Neural crest cell (in vitro differentiated cells): ENCODE results near the gene CES3. TPM values are rescaled to one million over a fixed set of nuclear protein-coding genes. Genes with fewer than 3 reads are reported as not detected.

Experiments used
- DNase-seq: peaks from one replicate; pipeline ENCODE4 v3.0.0; 2021; ENCODE audit warnings: low read depth, mixed read lengths, low spot score
- H3K27ac Mint-ChIP-seq: one replicate; pipeline ENCODE4 v1.8.0; 2021; ENCODE audit warnings: mild to moderate bottlenecking, mixed read lengths; ENCODE audit not compliant: unreplicated experiment
- H3K27me3 Mint-ChIP-seq: 2 replicates; pipeline ENCODE4 v1.8.0; 2021; ENCODE audit warnings: low read depth, mild to moderate bottlenecking, mixed read lengths
- H3K36me3 Mint-ChIP-seq: 2 replicates; pipeline ENCODE4 v1.8.0; 2021; ENCODE audit warnings: low read depth, mild to moderate bottlenecking, mixed read lengths
- H3K4me1 Mint-ChIP-seq: 2 replicates; pipeline ENCODE4 v1.8.0; 2021; ENCODE audit warnings: mixed read lengths
- H3K4me3 Mint-ChIP-seq: one replicate; pipeline ENCODE4 v1.8.0; 2021; ENCODE audit warnings: mild to moderate bottlenecking, mixed read lengths
- H3K9me3 Mint-ChIP-seq: 2 replicates; pipeline ENCODE4 v1.8.0; 2021; ENCODE audit warnings: mixed read lengths
- CTCF ChIP-seq: fragments of 200-600 bp; sonication (generic); conservative IDR thresholded peaks from 2 replicates; pipeline ENCODE4 v1.5.0; 2021; ENCODE audit warnings: antibody characterized with exemption, mild to moderate bottlenecking
- total RNA-seq: library from RNA; stranded (reverse); gene quantifications from 2 replicates; pipeline ENCODE4 v1.2.1, GENCODE V29; 2021

The CES3 gene
- total RNA-seq, 1 donor from 2014 or later = 3.2 TPM

- no peak overlapping the region for H3K4me3 Mint-ChIP-seq
- no peak overlapping the region for H3K27ac Mint-ChIP-seq
- no peak for TF ChIP-seq CTCF
- no peaks in the 10 kb centered on the region for H3K9me3 Mint-ChIP-seq
- DNase-seq = no peak
- peaks cover 6% of the 10 kb centered on the region for H3K27me3 Mint-ChIP-seq
- no peaks in the 10 kb centered on the region for H3K36me3 Mint-ChIP-seq
- H3K4me1 Mint-ChIP-seq = peaks cover 7% of the 10 kb centered on the region
Observed at GRCh38 chr16:66915041-66915440, 46.0 kb upstream of the CES3 start.

GRCh38 chr16:66916518-66916917, 44.5 kb upstream of the CES3 start:
- Mint-ChIP-seq H3K27ac (no peak overlapping the region), H3K4me3 (no peak overlapping the region), H3K27me3 (peaks cover 13% of the 10 kb centered on the region), H3K36me3 (no peaks in the 10 kb centered on the region), H3K4me1 (peaks cover 7% of the 10 kb centered on the region), H3K9me3 (no peaks in the 10 kb centered on the region)
- TF ChIP-seq CTCF = no peak
- no peak for DNase-seq

GRCh38 chr16:66917741-66918140, 43.3 kb upstream of the CES3 start:
- DNase-seq = no peak
- Mint-ChIP-seq H3K9me3 (no peaks in the 10 kb centered on the region), H3K36me3 (no peaks in the 10 kb centered on the region), H3K27me3 (peaks cover 20% of the 10 kb centered on the region), H3K4me3 (no peak overlapping the region), H3K27ac (no peak overlapping the region), H3K4me1 (peaks cover 7% of the 10 kb centered on the region)
- no peak for TF ChIP-seq CTCF

GRCh38 chr16:66918355-66918754, 42.7 kb upstream of the CES3 start:
- Mint-ChIP-seq H3K9me3 (no peaks in the 10 kb centered on the region), H3K27ac (no peak overlapping the region), H3K36me3 (no peaks in the 10 kb centered on the region), H3K4me1 (peaks cover 7% of the 10 kb centered on the region), H3K4me3 (no peak overlapping the region), H3K27me3 (peaks cover 26% of the 10 kb centered on the region)
- no peak for TF ChIP-seq CTCF
- DNase-seq = no peak

GRCh38 chr16:66918803-66919568, 42.1 kb upstream of the CES3 start, which contains the start of gene CDH16:
Gene CDH16 (minus strand): TSS chr16:66918885. CDS start chr16:66918065, 820 bp downstream.
- peaks cover under 1% of the 10 kb centered on the region for H3K4me1 Mint-ChIP-seq
- H3K27me3 Mint-ChIP-seq = peaks cover 32% of the 10 kb centered on the region
- no peaks in the 10 kb centered on the region for H3K36me3 Mint-ChIP-seq
- H3K4me3 Mint-ChIP-seq = no peak within 1 kb of the TSS
- no peak for TF ChIP-seq CTCF
- no peak for DNase-seq
- no peak within 1 kb of the TSS for H3K27ac Mint-ChIP-seq
- no peaks in the 10 kb centered on the region for H3K9me3 Mint-ChIP-seq
